Spinal cord (tissue), 10 donors: ENCODE measurements around the gene C1QTNF6. TPM values are rescaled to one million over a fixed set of nuclear protein-coding genes. Genes with fewer than 3 reads are reported as not detected.
A peak's percentile ranks its signal among the peaks of the same experiment; 100 is the strongest.

Experiments used
- DNase-seq, 6 donors: peaks; one replicate each; pipeline versions ENCODE4 v3.0.0 to v3.0.0-alpha.2; 2013 to 2015; ENCODE audit warnings: low spot score in 6 of 6, low read depth in 4 of 6
- H3K27ac ChIP-seq: one replicate; pipeline ENCODE4 v1.5.1; 2013; ENCODE audit warnings: low read depth, low read length, control low read depth
- H3K27me3 ChIP-seq: one replicate; pipeline ENCODE4 v1.6.1; 2013; ENCODE audit warnings: low read length; ENCODE audit not compliant: control insufficient read depth, insufficient read depth
- H3K36me3 ChIP-seq: one replicate; pipeline ENCODE4 v1.6.1; 2013; ENCODE audit warnings: low read length; ENCODE audit not compliant: control insufficient read depth, insufficient read depth
- H3K4me1 ChIP-seq: one replicate; pipeline ENCODE4 v1.6.1; 2013; ENCODE audit warnings: low read length; ENCODE audit not compliant: control insufficient read depth, insufficient read depth
- H3K4me3 ChIP-seq: one replicate; pipeline ENCODE4 v1.5.1; 2013; ENCODE audit warnings: low read depth, low read length, control low read depth
- H3K9me3 ChIP-seq: one replicate; pipeline ENCODE4 v1.6.1; 2013; ENCODE audit warnings: low read length; ENCODE audit not compliant: control insufficient read depth, insufficient read depth
- WGBS: methylation state at CpG from one replicate; pipeline ENCODE4 v1.1.5; 2013; ENCODE audit warnings: missing lambda C conversion rate; ENCODE audit not compliant: insufficient coverage; 5-methylcytosine and 5-hydroxymethylcytosine counted together
- polyA plus RNA-seq, 2 donors: library from polyadenylated mRNA; unstranded; fragments of 120-200 nt; gene quantifications; one replicate each; pipeline ENCODE4 v1.2.1, GENCODE V29; 2013; ENCODE audit not compliant: insufficient read length in 2 of 2
- total RNA-seq, 2 donors: library from RNA; depleted of rRNA in 1 of 2; stranded (reverse); fragments of 120-200 nt in 1 of 2; fragments of >200 nt in 1 of 2; gene quantifications; one replicate each; pipeline versions ENCODE4 v1.2.3 to v1.2.4, GENCODE V29; 2013 to 2014
- donor health status: healthy.

The C1QTNF6 gene
- total and polyA plus RNA-seq, 4 donors: 7.5 to 15.1 (median 12.9) TPM

GRCh38 chr22:37178350-37179125 is 9.5 kb downstream of the C1QTNF6 start:
- Histone ChIP-seq H3K27me3 (peaks cover 2% of the 10 kb centered on the region), H3K9me3 (no peaks in the 10 kb centered on the region), H3K4me3 (no peak overlapping the region), H3K4me1 (peaks cover 39% of the 10 kb centered on the region), H3K36me3 (peaks cover 7% of the 10 kb centered on the region), H3K27ac (peak overlapping the region; percentile 31)
- DNase-seq: peak in 3 of 6 donors; percentile 56 to 87 (median 79)
- 27% methylated on average over 17 of the region's 17 CpGs for WGBS

DNA sequence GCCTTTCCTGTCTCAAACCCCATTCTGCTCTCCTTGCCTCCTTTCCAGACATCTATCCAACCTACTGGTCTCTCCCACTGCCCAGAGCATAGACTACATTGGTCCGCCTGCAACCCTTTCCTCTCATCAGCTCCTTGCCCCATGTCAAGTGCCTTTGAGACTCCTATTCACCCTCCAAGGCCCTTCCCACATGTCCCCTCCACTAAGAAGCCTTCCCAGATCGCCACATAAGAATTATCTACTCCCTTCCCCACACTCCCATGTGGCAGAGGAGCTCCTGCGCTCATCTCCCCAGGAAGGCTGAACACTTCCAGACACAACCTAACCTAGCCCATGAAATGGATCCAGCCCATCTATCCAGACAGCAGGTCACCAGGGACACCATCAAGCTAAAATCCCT is 10.3 kb downstream of the C1QTNF6 start:
- H3K4me1 ChIP-seq: peaks cover 39% of the 10 kb centered on the region
- H3K27me3 ChIP-seq: peaks cover 2% of the 10 kb centered on the region
- H3K27ac ChIP-seq: peak overlapping the region; percentile 31
- no peaks in the 10 kb centered on the region for H3K9me3 ChIP-seq
- H3K4me3 ChIP-seq: no peak overlapping the region
- no peak for DNase-seq
- WGBS: 96% methylated on average over 3 of the region's 3 CpGs
- peaks cover 7% of the 10 kb centered on the region for H3K36me3 ChIP-seq

DNA sequence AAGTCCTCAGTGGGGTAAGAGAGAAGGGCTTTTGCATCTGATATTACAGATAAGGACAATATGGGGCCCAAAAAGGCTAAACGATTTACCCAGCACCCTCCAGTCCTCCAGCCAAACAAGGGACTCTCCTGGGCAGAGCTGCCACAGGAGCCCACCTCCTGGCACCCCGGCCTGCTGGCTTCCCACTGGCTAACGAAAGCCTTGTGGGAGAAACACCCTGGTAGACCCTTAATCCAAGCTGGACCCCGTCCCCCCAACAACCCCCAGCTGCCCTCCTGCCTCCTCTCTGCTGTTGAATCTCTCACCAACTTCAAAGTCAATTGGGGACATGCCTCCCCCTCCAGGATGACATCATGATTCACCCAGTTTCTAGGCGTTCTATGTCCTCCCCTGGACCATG is 10.8 kb downstream of the C1QTNF6 start:
- Histone ChIP-seq H3K27ac (peak overlapping the region; percentile 4), H3K27me3 (peaks cover 2% of the 10 kb centered on the region), H3K9me3 (no peaks in the 10 kb centered on the region), H3K36me3 (peaks cover 4% of the 10 kb centered on the region), H3K4me1 (peaks cover 39% of the 10 kb centered on the region), H3K4me3 (no peak overlapping the region)
- no peak for DNase-seq
- WGBS: 88% methylated on average over 5 of the region's 5 CpGs

- H3K4me1 ChIP-seq: peaks cover 41% of the 10 kb centered on the region
Observed at GRCh38 chr22:37176464-37177061, 11.5 kb downstream of the C1QTNF6 start.

DNA sequence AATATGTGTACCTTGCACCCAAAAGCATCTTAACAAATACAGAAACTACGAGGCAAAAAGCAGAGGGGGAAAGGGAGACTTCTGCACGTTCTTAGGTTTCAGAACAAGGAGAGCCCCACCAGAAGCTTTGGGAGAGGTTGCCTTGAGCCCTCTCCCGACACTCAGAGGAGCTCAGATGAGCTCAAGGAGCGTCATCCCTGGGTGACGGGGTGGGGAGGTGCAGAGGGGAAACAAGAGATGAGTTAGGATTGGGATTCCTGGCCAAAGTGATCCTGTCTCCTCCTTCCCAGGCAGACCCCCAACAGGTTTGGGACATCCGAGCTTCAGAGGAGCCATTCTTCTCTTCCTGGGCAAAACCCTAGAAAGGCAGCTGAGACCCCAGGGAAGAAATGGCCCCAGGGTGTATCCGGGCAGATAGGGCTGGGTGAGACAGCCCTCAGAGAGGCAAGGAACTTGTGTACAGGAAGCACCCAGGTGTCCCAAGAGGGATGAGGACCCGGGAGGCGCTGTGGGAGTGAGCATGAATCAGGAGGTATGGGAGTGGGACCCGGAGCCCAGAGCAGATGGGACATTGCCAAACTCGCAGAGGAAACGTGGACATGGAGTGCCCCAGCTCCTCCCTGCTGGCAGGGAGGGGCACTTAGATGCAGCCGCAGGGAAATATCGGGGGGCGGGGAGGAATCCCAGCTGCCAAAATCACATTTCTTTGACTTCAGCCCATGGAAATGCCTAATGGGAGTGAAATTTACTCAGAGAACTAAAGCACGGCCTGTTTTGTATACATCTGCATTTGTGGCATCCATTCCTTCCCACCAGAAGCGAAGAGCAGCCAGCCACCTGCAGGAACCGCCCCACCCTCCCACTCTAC is 12.4 kb downstream of the C1QTNF6 start:
- Histone ChIP-seq H3K36me3 (no peaks in the 10 kb centered on the region), H3K27me3 (peaks cover 2% of the 10 kb centered on the region), H3K4me3 (no peak overlapping the region), H3K9me3 (no peaks in the 10 kb centered on the region), H3K27ac (peak overlapping the region; percentile 48), H3K4me1 (peaks cover 41% of the 10 kb centered on the region)
- no peak for DNase-seq
- 65% methylated on average over 12 of the region's 18 CpGs for WGBS

More at GRCh38 chr22:37176464-37177061, 11.5 kb downstream of the C1QTNF6 start:
- Histone ChIP-seq H3K4me3 (no peak overlapping the region), H3K27ac (peak overlapping the region; percentile 48), H3K36me3 (no peaks in the 10 kb centered on the region), H3K27me3 (peaks cover 2% of the 10 kb centered on the region), H3K9me3 (no peaks in the 10 kb centered on the region)
- 52% methylated on average over 19 of the region's 23 CpGs for WGBS
- DNase-seq: peak in 2 of 6 donors; percentile 39 to 73

DNA sequence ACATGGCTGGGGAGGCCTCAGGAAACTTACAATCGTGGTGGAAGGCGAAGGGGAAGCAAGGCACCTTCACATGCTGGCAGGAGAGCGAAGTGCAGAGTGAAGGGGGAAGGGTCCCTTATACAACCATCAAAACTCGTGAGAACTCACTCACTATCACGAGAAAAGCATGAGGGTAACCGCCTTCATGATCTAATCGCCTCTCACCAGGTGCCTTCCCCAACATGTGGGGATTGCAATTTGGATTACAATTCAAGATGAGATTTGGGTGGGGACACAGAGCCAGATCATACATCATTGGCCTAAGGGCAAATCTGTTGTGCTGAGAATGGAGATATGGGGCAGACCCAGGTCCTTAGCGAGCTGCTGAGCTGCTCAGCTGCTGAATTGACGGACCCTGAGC is 13.1 kb downstream of the C1QTNF6 start:
- DNase-seq: no peak
- 100% methylated on average over 2 of the region's 9 CpGs for WGBS

DNA sequence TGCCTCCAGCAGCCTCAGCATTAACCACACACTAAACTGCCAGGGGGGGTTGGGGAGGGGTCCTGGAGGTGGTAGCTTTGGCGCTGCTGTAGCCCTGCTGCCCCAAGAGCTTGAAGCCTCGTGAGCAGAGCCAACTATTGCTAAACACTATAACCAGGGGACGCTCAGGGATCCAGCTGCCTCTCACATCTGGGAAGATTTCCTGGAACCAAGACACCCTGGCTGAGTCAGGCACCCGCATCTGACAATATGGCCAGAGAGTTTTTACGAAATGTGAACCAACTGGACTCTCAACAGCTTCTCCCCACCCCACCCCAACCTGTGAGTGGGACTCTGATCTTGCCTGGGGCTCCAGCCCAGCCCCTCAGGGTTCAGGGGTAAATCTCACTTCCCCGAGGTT is 14.3 kb downstream of the C1QTNF6 start:
- Histone ChIP-seq H3K4me1 (peaks cover 35% of the 10 kb centered on the region), H3K27ac (no peak overlapping the region), H3K27me3 (peaks cover 2% of the 10 kb centered on the region), H3K4me3 (no peak overlapping the region), H3K36me3 (no peaks in the 10 kb centered on the region), H3K9me3 (no peaks in the 10 kb centered on the region)
- DNase-seq: no peak
- WGBS: 78% methylated on average over 4 of the region's 6 CpGs

More for the DNA sequence above, 13.1 kb downstream of the C1QTNF6 start:
- peaks cover 41% of the 10 kb centered on the region for H3K4me1 ChIP-seq
- no peaks in the 10 kb centered on the region for H3K36me3 ChIP-seq
- H3K4me3 ChIP-seq: no peak overlapping the region
- H3K27ac ChIP-seq: no peak overlapping the region
- H3K27me3 ChIP-seq: peaks cover 2% of the 10 kb centered on the region
- no peaks in the 10 kb centered on the region for H3K9me3 ChIP-seq

DNA sequence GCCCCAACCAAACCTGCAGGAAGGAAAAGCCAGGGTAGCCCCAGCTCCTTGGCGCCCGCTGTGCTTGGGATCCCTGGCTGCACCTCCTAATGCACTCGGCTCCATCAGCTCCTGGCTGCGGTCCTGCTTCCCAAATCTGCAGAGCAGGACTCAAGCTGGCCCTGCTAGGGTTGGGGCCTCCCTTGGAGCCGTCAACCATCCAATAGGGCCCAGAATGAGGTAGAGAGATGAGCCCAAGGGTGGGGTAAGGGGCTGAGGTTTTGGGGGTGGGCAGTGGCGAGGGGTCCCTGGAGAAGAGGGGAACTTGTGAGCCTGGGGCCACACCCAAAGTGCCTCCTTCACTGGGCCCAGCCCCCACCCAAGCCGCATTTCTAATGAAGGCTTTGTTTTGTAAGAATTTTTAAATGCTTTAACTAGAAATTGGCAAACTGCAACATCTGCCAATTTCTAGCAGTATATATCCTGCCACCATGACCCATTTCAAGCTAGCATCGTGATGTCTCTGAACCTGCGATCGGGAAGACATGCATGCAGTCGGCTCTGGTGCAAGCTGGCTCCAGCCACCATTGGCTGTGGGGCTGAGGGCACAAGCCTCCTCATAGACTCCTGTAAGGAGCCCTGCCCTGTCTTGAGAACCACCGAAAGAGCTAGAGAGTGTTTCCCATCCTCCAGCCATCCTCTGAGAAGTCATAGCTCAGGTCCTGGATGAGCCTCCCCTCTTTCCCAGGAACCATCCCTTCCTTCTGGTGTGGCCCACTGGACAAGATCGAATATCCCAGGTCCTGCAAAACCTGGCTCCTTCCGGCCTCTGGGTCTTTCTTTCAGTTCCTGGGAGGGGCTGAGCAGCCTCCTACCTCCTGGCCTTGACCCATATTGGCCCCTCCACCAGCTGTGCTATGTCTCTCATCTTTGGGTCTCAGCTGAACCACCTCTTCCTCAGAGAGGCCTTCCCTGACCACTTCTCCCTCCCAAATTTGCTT is 15.5 kb downstream of the C1QTNF6 start:
- no peaks in the 10 kb centered on the region for H3K36me3 ChIP-seq
- DNase-seq: no peak
- peaks cover 2% of the 10 kb centered on the region for H3K27me3 ChIP-seq
- no peak overlapping the region for H3K27ac ChIP-seq
- peaks cover 23% of the 10 kb centered on the region for H3K4me1 ChIP-seq
- no peaks in the 10 kb centered on the region for H3K9me3 ChIP-seq
- WGBS: 85% methylated on average over 12 of the region's 14 CpGs
- no peak overlapping the region for H3K4me3 ChIP-seq
